ENCODE data around the gene GYPC.

GYPC gene

DNA sequence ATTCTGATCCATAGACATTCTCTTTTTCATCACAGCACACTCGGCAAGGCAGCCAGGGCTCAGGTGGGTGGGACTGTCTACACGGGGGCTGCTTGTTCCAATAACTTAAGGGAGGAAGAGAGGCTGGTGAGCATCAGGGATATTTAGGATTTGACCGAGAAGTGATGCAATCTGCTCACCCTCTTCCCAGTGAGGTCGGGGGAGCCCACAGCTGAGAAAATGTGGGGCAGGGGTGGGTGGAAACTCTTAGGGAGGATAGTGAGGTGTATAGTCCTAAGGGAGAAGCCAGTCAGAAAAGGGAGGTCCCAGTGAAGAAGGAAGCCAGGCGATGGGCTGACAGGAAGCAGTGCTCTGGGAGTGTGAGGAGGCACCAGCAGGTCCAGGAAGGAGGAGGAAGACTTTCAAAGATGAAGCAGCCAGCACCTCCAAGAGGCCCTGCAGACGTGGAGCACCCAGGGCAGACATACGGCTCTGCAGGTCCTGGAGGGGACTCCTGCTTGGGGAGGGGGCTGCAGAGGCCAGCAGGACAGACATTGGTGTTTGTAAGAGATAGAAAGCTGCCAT lies 76.8 kb downstream of the GYPC start:
- no peak for DNase-seq (ENCODE audit: low read depth)

DNA sequence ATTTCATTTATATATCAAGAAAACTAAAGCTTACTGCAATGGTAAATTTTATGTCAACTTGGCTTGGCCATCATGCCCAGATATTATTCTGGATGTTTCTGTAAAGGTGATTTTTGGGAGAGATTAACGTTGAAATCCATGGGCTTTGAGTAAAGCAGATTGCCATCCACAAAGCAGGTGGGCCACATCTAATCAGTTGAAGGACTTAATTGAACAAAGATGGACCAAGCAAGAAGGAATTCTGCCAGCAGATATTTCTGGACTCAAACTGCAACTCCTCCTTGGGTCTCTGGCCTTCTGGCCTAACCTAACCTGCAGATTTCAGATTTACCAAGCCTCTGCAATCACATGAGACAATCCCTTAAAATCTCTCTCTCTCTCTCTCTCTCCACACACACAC lies 77.8 kb downstream of the GYPC start:
- DNase-seq (ENCODE audit: low read depth), result no peak

DNA sequence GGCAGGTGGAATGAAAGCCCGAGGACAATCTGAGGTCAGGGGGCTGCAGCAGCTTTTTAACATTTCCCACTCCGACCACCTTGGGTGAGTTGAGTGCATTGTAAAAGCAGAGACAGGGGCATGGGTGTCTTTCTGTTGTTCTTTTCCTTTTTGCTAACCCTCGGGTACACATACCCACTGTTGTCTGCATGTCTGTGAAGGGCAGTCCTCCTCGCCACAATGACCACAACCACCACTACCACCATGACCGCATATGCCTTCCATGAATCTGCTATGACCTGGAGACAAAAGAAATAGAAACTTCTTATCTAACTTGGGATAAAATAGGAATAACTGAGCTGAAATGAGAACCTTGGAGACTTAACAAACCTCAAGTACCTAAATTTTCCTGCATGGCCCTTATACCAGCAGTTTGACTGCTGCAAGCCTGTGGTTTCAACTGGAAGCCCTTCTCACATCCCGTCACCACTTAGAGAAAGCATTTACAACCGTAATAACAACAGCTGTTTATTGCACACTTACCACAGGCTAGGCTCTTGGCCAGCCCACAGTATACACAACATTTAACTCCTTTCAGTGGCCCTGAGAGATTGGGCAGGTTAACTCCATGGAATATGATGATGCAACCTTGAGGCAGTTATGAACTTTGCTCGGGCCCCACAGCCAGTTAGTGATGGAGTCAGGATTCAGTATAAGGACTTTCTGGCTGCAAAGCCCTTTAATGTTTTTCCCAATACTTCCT lies 80.3 kb downstream of the GYPC start:
- DNase-seq (ENCODE audit: low read depth), result no peak

DNA sequence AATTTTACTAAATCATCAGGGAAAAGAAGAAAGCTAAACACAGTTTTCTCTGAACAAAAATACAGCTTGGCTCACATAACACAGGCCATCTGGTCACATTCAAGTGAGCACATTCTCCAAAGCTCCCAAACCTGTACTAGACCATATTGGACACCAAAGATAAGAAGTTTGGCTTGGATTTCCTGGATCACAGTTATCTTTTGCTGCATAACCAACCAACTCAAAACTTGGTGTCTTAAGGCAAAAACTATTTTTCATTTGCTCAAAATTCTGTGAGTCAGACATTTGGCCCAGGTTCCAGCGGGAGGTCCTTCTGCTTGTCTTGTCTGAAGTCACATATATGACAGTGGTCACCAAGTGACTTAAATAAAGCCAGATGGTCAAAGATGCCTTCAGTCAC lies 83.2 kb downstream of the GYPC start:
- DNase-seq (ENCODE audit: low read depth), result no peak

DNA sequence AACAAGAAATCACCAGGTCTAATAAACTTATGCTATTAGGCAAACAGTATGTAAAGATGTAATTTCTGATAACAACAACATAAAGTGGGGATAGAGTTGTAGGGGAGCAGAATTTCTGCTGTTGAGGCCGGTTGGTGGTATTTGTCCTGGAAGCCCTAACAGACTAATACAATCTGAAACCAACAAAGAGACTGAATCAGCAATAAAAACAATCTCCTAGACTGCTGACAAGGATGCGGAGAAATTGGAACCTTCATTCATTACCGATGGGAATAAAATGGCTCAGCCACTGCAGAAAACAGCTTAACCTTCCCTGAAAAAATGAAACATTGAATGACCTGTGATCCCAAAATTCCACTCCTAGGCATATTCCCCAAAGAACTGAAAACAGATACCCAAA lies 88.7 kb downstream of the GYPC start:
- no peak for DNase-seq (ENCODE audit: low read depth)

Data from fibroblast of the conjunctiva (primary cell).